Caco-2 (cell line): ENCODE measurements around the gene ZNF540. TPM values are rescaled to one million over a fixed set of nuclear protein-coding genes. Genes with fewer than 3 reads are reported as not detected.

Experiments
- BruUV-seq: library from RNA; stranded (reverse); fragments of 400-500 nt; replicated peaks from 2 replicates; lab custom pipeline; 2021; lab: Mats Ljungman, UMichigan
- CTCF ChIA-PET: fragments of 300-600 bp; sonication (Branson Sonifier 250); formaldehyde crosslinking; loops from one replicate; lab custom pipeline; 2022; ENCODE audit warnings: antibody characterized with exemption; lab: Charles Lee
- POLR2A ChIA-PET: fragments of 300-600 bp; sonication (Branson Sonifier 250); formaldehyde crosslinking; loops from one replicate; lab custom pipeline; 2022; ENCODE audit warnings: antibody characterized with exemption; lab: Charles Lee
- DNase-seq, 2 experiments: peaks; one replicate each; pipeline versions ENCODE4 v3.0.0 to v3.0.0-alpha.2; 2020 to 2022
- H3K27me3 ChIP-seq: replicated peaks from 2 replicates; pipeline ENCODE4 v1.6.0; 2011; ENCODE audit warnings: low read length; ENCODE audit not compliant: control insufficient read depth, insufficient read depth
- H3K36me3 ChIP-seq: 2 replicates; pipeline ENCODE4 v1.5.1; 2011; ENCODE audit warnings: low read length; ENCODE audit not compliant: control insufficient read depth, insufficient read depth
- H3K4me1 ChIP-seq: fragments of 250-450 bp; sonication (Bioruptor Pico); 2 replicates; pipeline ENCODE4 v1.5.1; 2020; ENCODE audit warnings: mild to moderate bottlenecking
- H3K4me3 ChIP-seq: 2 replicates; pipeline ENCODE4 v1.5.1; 2011; ENCODE audit warnings: low read depth, mild to moderate bottlenecking, control low read depth, low read length
- H3K9me3 ChIP-seq: fragments of 250-450 bp; sonication (Bioruptor Pico); 2 replicates; pipeline ENCODE4 v1.5.1; 2020; ENCODE audit warnings: mild to moderate bottlenecking, moderate library complexity
- H3K27ac Mint-ChIP-seq: one replicate; pipeline ENCODE4 v1.8.0; 2022; ENCODE audit warnings: mixed read lengths; ENCODE audit not compliant: unreplicated experiment
- H3K27me3 Mint-ChIP-seq: one replicate; pipeline ENCODE4 v1.8.0; 2022; ENCODE audit warnings: mixed read lengths; ENCODE audit not compliant: insufficient read depth, unreplicated experiment
- H3K36me3 Mint-ChIP-seq: one replicate; pipeline ENCODE4 v1.8.0; 2022; ENCODE audit warnings: mild to moderate bottlenecking, mixed read lengths; ENCODE audit not compliant: insufficient read depth, unreplicated experiment
- H3K4me1 Mint-ChIP-seq: one replicate; pipeline ENCODE4 v1.8.0; 2022; ENCODE audit warnings: low read depth, mixed read lengths; ENCODE audit not compliant: unreplicated experiment
- H3K4me3 Mint-ChIP-seq: one replicate; pipeline ENCODE4 v1.8.0; 2022; ENCODE audit warnings: mild to moderate bottlenecking, moderate library complexity, mixed read lengths; ENCODE audit not compliant: unreplicated experiment
- H3K9me3 Mint-ChIP-seq: one replicate; pipeline ENCODE4 v1.8.0; 2022; ENCODE audit warnings: mixed read lengths; ENCODE audit not compliant: unreplicated experiment
- intact Hi-C: fragments of 100-400 bp; cut with micrococcal nuclease; formaldehyde crosslinking; loops from one replicate; pipeline ENCODE4 v1.10.0; 2022; ENCODE audit not compliant: unreplicated experiment
- total RNA-seq: library from RNA; stranded (reverse); gene quantifications from 2 replicates; pipeline ENCODE4 v1.2.3, GENCODE V29; 2022
- TF ChIP-seq, protein P1 (sequence below), 2 experiments: fragments of 200-600 bp in 1 of 2; IDR thresholded peaks; 1 replicate in 1 of 2; 2 replicates in 1 of 2; pipeline versions ENCODE4 v1.5.1 to v1.8.0; 2011 to 2022; ENCODE audit warnings: antibody characterized with exemption in 1 of 2, control low read depth in 1 of 2, inconsistent platforms in 1 of 2, low read depth in 1 of 2, low read length in 1 of 2, mild to moderate bottlenecking in 1 of 2, moderate library complexity in 1 of 2; ENCODE audit not compliant: insufficient read depth in 1 of 2, severe bottlenecking in 1 of 2, unreplicated experiment in 1 of 2

Gene ZNF540
- total RNA-seq, 1 experiment from 2014 or later = 0.36 TPM

DNA sequence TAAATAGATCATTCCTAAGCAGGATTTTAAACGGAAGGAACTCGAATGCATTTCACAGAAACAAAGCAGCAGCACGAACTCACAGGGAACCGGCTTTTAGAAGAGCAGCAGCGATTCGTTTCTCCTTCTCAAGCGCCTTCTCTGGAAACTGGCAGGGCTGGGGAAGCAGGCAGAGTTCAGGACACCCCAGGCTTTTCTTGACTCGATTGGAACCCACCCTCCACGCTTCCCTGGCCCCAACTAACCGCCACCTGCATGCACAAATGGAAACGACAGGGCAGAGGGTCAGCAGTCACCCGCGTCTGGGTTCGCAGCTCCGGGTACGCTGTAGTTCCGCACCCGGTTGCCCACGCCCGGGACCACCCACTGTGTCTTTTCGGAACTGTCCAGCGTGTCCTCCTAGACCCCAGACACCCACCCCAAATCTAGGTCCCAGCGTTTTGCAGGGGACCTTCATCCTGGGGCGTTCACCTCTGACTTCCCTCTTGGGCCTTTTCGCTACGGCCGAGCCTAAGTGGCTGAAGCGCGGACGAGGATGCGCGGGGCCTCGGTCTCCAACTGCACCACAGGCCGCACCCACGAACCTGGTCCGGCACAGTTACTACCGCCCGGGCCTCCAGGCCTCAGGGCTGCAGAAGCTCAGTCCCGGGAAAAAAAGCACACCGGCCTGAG, 60.1 kb downstream of the ZNF540 start:
- TF ChIP-seq, protein P1, sequence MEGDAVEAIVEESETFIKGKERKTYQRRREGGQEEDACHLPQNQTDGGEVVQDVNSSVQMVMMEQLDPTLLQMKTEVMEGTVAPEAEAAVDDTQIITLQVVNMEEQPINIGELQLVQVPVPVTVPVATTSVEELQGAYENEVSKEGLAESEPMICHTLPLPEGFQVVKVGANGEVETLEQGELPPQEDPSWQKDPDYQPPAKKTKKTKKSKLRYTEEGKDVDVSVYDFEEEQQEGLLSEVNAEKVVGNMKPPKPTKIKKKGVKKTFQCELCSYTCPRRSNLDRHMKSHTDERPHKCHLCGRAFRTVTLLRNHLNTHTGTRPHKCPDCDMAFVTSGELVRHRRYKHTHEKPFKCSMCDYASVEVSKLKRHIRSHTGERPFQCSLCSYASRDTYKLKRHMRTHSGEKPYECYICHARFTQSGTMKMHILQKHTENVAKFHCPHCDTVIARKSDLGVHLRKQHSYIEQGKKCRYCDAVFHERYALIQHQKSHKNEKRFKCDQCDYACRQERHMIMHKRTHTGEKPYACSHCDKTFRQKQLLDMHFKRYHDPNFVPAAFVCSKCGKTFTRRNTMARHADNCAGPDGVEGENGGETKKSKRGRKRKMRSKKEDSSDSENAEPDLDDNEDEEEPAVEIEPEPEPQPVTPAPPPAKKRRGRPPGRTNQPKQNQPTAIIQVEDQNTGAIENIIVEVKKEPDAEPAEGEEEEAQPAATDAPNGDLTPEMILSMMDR (IDR thresholded peaks at IDR 0.05; ENCODE audit: insufficient read depth in 1 of 2, low read depth in 1 of 2, low read length in 1 of 2, severe bottlenecking in 1 of 2, unreplicated experiment in 1 of 2) = no peak
- H3K4me3 ChIP-seq = peak overlapping the region; percentile 100
- H3K9me3 ChIP-seq = peaks cover 9% of the 10 kb centered on the region; the same call in 1 of the 2 replicates
- H3K27ac Mint-ChIP-seq = peak overlapping the region; percentile 97
- H3K27me3 Mint-ChIP-seq = no peaks in the 10 kb centered on the region
- CTCF ChIA-PET = no interaction called here
- peak overlapping the region; percentile 84 for H3K4me3 Mint-ChIP-seq
- peaks cover 16% of the 10 kb centered on the region for H3K9me3 Mint-ChIP-seq
- peaks cover 35% of the 10 kb centered on the region for H3K36me3 Mint-ChIP-seq
- no peaks in the 10 kb centered on the region for H3K36me3 ChIP-seq
- no peaks in the 10 kb centered on the region; the same call in 1 of the 2 replicates for H3K4me1 ChIP-seq
- intact Hi-C loops = loop anchor here (2.0 to 5.0 kb wide), 3 partner anchors 64 to 437 kb away; partner anchors contain the start of genes ZNF383, ZNF573 and ZNF607
- BruUV-seq = no TSS peak
- peak; percentile 52 to 59 for DNase-seq
- H3K4me1 Mint-ChIP-seq = peaks cover 20% of the 10 kb centered on the region
- POLR2A ChIA-PET = interaction anchor here (0.5 kb wide), 1 partner anchor 284 kb away, joined by 3 read pairs; the partner anchor contains the start of gene ZNF527
- no peaks in the 10 kb centered on the region for H3K27me3 ChIP-seq

DNA sequence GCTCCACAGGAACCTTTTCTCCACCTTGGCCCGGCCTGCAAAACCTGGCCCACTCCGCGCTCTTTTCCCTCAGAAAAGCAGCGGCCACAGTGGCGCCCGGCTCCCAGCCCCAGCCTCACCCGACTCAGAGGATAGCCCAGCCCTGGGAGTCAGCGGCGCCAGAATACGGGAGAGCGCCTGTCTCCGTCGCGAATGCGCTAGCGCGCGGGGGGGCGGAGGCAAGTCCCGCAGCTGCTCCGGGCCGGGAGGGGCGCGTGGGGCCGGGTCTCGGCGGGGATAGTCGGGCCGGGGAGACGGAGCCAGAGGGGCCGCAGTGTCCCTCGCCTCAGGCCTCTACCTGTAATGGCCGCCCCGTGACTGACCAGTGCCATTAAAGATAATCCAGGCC, 60.6 kb downstream of the ZNF540 start, which contains the start of gene ZFP30:
Gene ZFP30 (minus strand): TSS at position 165 of the 388 bp plus-strand sequence. CDS start 7,643 bp downstream, outside the sequence.
- CTCF ChIA-PET = no interaction called here
- BruUV-seq = no TSS peak

More for the DNA sequence above, 60.6 kb downstream of the ZNF540 start, which contains the start of gene ZFP30:
- peak within 1 kb of the TSS; percentile 100 for H3K4me3 ChIP-seq
- no peaks in the 10 kb centered on the region for H3K36me3 ChIP-seq
- POLR2A ChIA-PET = interaction anchor here (0.5 kb wide), 2 partner anchors 70 to 285 kb away, joined by 3 to 7 read pairs; partner anchors contain the start of gene ZNF527
- H3K27me3 ChIP-seq = no peaks in the 10 kb centered on the region
- peaks cover 20% of the 10 kb centered on the region for H3K4me1 Mint-ChIP-seq
- peaks cover 16% of the 10 kb centered on the region for H3K9me3 Mint-ChIP-seq
- H3K4me1 ChIP-seq = no peaks in the 10 kb centered on the region; the same call in 1 of the 2 replicates
- H3K36me3 Mint-ChIP-seq = peaks cover 31% of the 10 kb centered on the region
- TF ChIP-seq, protein P1 (IDR thresholded peaks at IDR 0.05; ENCODE audit: insufficient read depth in 1 of 2, low read depth in 1 of 2, low read length in 1 of 2, severe bottlenecking in 1 of 2, unreplicated experiment in 1 of 2) = no peak
- H3K27ac Mint-ChIP-seq = peak within 1 kb of the TSS; percentile 97
- peaks cover 10% of the 10 kb centered on the region; the same call in 1 of the 2 replicates for H3K9me3 ChIP-seq
- intact Hi-C loops = loop anchor here (2.0 to 5.0 kb wide), 3 partner anchors 64 to 438 kb away; partner anchors contain the start of genes ZNF383, ZNF573 and ZNF607
- H3K4me3 Mint-ChIP-seq = peak within 1 kb of the TSS; percentile 84
- DNase-seq = peak; percentile 95 to 97
- no peaks in the 10 kb centered on the region for H3K27me3 Mint-ChIP-seq
